HK-2 (cell line): Measurements from ENCODE around the gene MICU2.
A peak's percentile ranks its signal among the peaks of the same experiment; 100 is the strongest.

Source experiments
- DNase-seq: peaks from one replicate; pipeline ENCODE4 v3.0.0-alpha.2; 2018; ENCODE audit not compliant: unreplicated experiment

Gene MICU2

GRCh38 chr13:21603531-21604448 lies at the start of gene MICU2:
TSS of gene MICU2 (minus strand) at chr13:21604170. CDS start at chr13:21604148, 22 bp downstream.
- DNase-seq, result peak; percentile 85

GRCh38 chr13:21641629-21642028 lies 37.7 kb upstream of the MICU2 start:
- no peak for DNase-seq

- no peak for DNase-seq
These were observed 35.6 kb upstream of the MICU2 start for GRCh38 chr13:21639561-21639960.

- peak; percentile 6 for DNase-seq
These were observed 34.6 kb upstream of the MICU2 start for GRCh38 chr13:21638319-21639282.

GRCh38 chr13:21637296-21637695 lies 33.3 kb upstream of the MICU2 start:
- DNase-seq, result peak; percentile 76

GRCh38 chr13:21636656-21637055 lies 32.7 kb upstream of the MICU2 start:
- DNase-seq, result no peak

- DNase-seq, result no peak
These were observed 28.2 kb upstream of the MICU2 start for GRCh38 chr13:21632196-21632595.

GRCh38 chr13:21625366-21625765 lies 21.4 kb upstream of the MICU2 start:
- no peak for DNase-seq

GRCh38 chr13:21620861-21621260 lies 16.9 kb upstream of the MICU2 start:
- DNase-seq, result no peak

- no peak for DNase-seq
These were observed 15.8 kb upstream of the MICU2 start for GRCh38 chr13:21619633-21620220.

- no peak for DNase-seq
These were observed 12.9 kb upstream of the MICU2 start for GRCh38 chr13:21616880-21617279.

GRCh38 chr13:21616205-21616866 lies 12.4 kb upstream of the MICU2 start:
- DNase-seq, result no peak

GRCh38 chr13:21615427-21615826 lies 11.5 kb upstream of the MICU2 start:
- no peak for DNase-seq

GRCh38 chr13:21613791-21614190 lies 9.8 kb upstream of the MICU2 start:
- DNase-seq, result no peak

- DNase-seq, result no peak
These were observed 7.4 kb upstream of the MICU2 start for GRCh38 chr13:21611385-21611784.

GRCh38 chr13:21610687-21611086 lies 6.7 kb upstream of the MICU2 start:
- no peak for DNase-seq

GRCh38 chr13:21608961-21609360 lies 5.0 kb upstream of the MICU2 start:
- no peak for DNase-seq

GRCh38 chr13:21606796-21607195 lies 2.8 kb upstream of the MICU2 start:
- DNase-seq, result no peak

- no peak for DNase-seq
These were observed 2.3 kb upstream of the MICU2 start for GRCh38 chr13:21606251-21606650.

- no peak for DNase-seq
These were observed 7.2 kb downstream of the MICU2 start for GRCh38 chr13:21596722-21597121.

- DNase-seq, result no peak
These were observed 8.5 kb downstream of the MICU2 start for GRCh38 chr13:21595546-21595822.
